Esophagus mucosa (tissue), 1 donor: ENCODE data around the gene AOPEP. TPM values are rescaled to one million over a fixed set of nuclear protein-coding genes. Genes with fewer than 3 reads are reported as not detected.

Source experiments
- ATAC-seq: fragments of 200-7000 bp; cut with Tn5 transposase; one replicate; pipeline ENCODE4 v1.9.1; 2020
- total RNA-seq: library from RNA; stranded (reverse); gene quantifications from one replicate; pipeline ENCODE4 v1.2.4, GENCODE V29; 2023
- donor health status: DM: yes; HTN: yes; CAD: no.

Gene AOPEP
- total RNA-seq, 1 donor from 2014 or later = 113 TPM

- no peak for ATAC-seq
Measured at GRCh38 chr9:95126739-95127138, 400.2 kb downstream of the AOPEP start.

- ATAC-seq = peak; percentile 87
Measured at GRCh38 chr9:95127249-95128176, 401.0 kb downstream of the AOPEP start.

- ATAC-seq = no peak
Measured at GRCh38 chr9:95128177-95128524, 401.7 kb downstream of the AOPEP start.

- no peak for ATAC-seq
Measured at GRCh38 chr9:95129476-95130291, 403.2 kb downstream of the AOPEP start.

- ATAC-seq = no peak
Measured at GRCh38 chr9:95130484-95130883, 404.0 kb downstream of the AOPEP start.

GRCh38 chr9:95131023-95131943 lies 404.8 kb downstream of the AOPEP start:
- ATAC-seq = peak; percentile 53

- no peak for ATAC-seq
Measured at GRCh38 chr9:95132366-95133324, 406.1 kb downstream of the AOPEP start.

GRCh38 chr9:95133325-95133705 lies 406.8 kb downstream of the AOPEP start:
- no peak for ATAC-seq

- ATAC-seq = no peak
Measured at GRCh38 chr9:95134457-95134881, 408.0 kb downstream of the AOPEP start.

- no peak for ATAC-seq
Measured at GRCh38 chr9:95135756-95136155, 409.3 kb downstream of the AOPEP start.

Other genes starting within 250 kb of the AOPEP start
- gene PCAT7, start 171.6 kb upstream of the AOPEP start, total RNA-seq = not detected
- gene FBP2, start 132.9 kb upstream of the AOPEP start, total RNA-seq = not detected
- gene FBP1, start 87.2 kb upstream of the AOPEP start, total RNA-seq = 1.2 TPM